SJSA1 (cell line): ENCODE results near the gene CMTM1. TPM values are rescaled to one million over a fixed set of nuclear protein-coding genes. Genes with fewer than 3 reads are reported as not detected.
"Not testable (repeated sequence)": the region's sequence is repeated elsewhere in the genome, so short reads cannot be mapped to it uniquely, and the experiment has no call there.

Experiments used
- DNase-seq, 2 experiments: peaks; one replicate each; pipeline ENCODE4 v3.0.0-alpha.2; 2015 to 2020; ENCODE audit warnings: low spot score in 2 of 2, low read depth in 1 of 2
- H3K27ac ChIP-seq: fragments of 250-450 bp; sonication (Bioruptor Pico); 2 replicates; pipeline ENCODE4 v1.5.1; 2020; ENCODE audit warnings: mild to moderate bottlenecking, moderate library complexity
- H3K27me3 ChIP-seq: fragments of 250-450 bp; sonication (Bioruptor Pico); replicated peaks from 2 replicates; pipeline ENCODE4 v1.5.1; 2020; ENCODE audit warnings: mild to moderate bottlenecking, moderate library complexity
- H3K36me3 ChIP-seq: fragments of 250-450 bp; sonication (Bioruptor Pico); 2 replicates; pipeline ENCODE4 v1.5.1; 2020; ENCODE audit warnings: mild to moderate bottlenecking
- H3K4me1 ChIP-seq: fragments of 250-450 bp; sonication (Bioruptor Pico); replicated peaks from 2 replicates; pipeline ENCODE4 v1.6.1; 2021; ENCODE audit warnings: mild to moderate bottlenecking
- H3K4me3 ChIP-seq: fragments of 250-450 bp; sonication (Bioruptor Pico); 2 replicates; pipeline ENCODE4 v1.5.1; 2020; ENCODE audit warnings: mild to moderate bottlenecking
- H3K9me3 ChIP-seq: fragments of 250-450 bp; sonication (Bioruptor Pico); replicated peaks from 2 replicates; pipeline ENCODE4 v1.5.1; 2020; ENCODE audit warnings: mild to moderate bottlenecking
- total RNA-seq: library from RNA; depleted of rRNA; stranded (reverse); fragments of >200 nt; shearing (Covaris generic); gene quantifications from 2 replicates; pipeline ENCODE4 v1.2.3, GENCODE V29; 2014; rRNA removed

CMTM1 gene
- total RNA-seq, 1 experiment from 2014 or later, result 5.4 TPM

- no peak overlapping the region for H3K4me3 ChIP-seq
- no peak for DNase-seq
- no peaks in the 10 kb centered on the region for H3K9me3 ChIP-seq
- H3K36me3 ChIP-seq, result peaks cover 2% of the 10 kb centered on the region; the same call in 1 of the 2 replicates
- H3K27me3 ChIP-seq, result no peaks in the 10 kb centered on the region
- H3K4me1 ChIP-seq, result peaks cover 15% of the 10 kb centered on the region
- H3K27ac ChIP-seq, result no peak overlapping the region
Observed at GRCh38 chr16:66623755-66624154, 57.5 kb downstream of the CMTM1 start.

- H3K27ac ChIP-seq, H3K4me3 ChIP-seq, H3K9me3 ChIP-seq, H3K4me1 ChIP-seq, H3K27me3 ChIP-seq, H3K36me3 ChIP-seq, DNase-seq: not testable (repeated sequence)
Observed at GRCh38 chr16:66627611-66628378, 61.6 kb downstream of the CMTM1 start.

Other genes with a start within 250 kb of the CMTM1 start
- not detected in 2 replicates for gene CDH5, start 199.7 kb upstream of the CMTM1 start, total RNA-seq
- gene BEAN1, start 139.1 kb upstream of the CMTM1 start, total RNA-seq, result not detected in 2 replicates
- gene TK2, start 16.3 kb upstream of the CMTM1 start, total RNA-seq, result 26.2 and 28.9 TPM in 2 replicates
- 124 and 134 TPM in 2 replicates for gene CKLF, start 13.9 kb upstream of the CMTM1 start, total RNA-seq
- 1.6 TPM in 1 of 2 replicates, not detected in the other for gene CMTM2, start 13.0 kb downstream of the CMTM1 start, total RNA-seq
- gene CMTM3, start 38.3 kb downstream of the CMTM1 start, total RNA-seq, result 13.6 and 18.9 TPM in 2 replicates
- 8.9 and 14.6 TPM in 2 replicates for gene CMTM4, start 130.3 kb downstream of the CMTM1 start, total RNA-seq
- 89.0 and 101 TPM in 2 replicates for gene DYNC1LI2, start 185.2 kb downstream of the CMTM1 start, total RNA-seq
- 0.05 TPM in 1 of 2 replicates, not detected in the other for gene TERB1, start 235.1 kb downstream of the CMTM1 start, total RNA-seq